Measurements from ENCODE around the gene TMPRSS13.
"Not testable (repeated sequence)": the region's sequence is repeated elsewhere in the genome, so short reads cannot be mapped to it uniquely, and the experiment has no call there.

Gene TMPRSS13

GRCh38 chr11:117928446-117929141, 608 bp downstream of the TMPRSS13 start:
- no peak for DNase-seq

GRCh38 chr11:117927926-117928325, 1.3 kb downstream of the TMPRSS13 start:
- no peak for DNase-seq

- not testable (repeated sequence) for DNase-seq
Measured at GRCh38 chr11:117926166-117926565, 3.0 kb downstream of the TMPRSS13 start.

GRCh38 chr11:117925198-117925925, 3.8 kb downstream of the TMPRSS13 start:
- DNase-seq, result no peak

GRCh38 chr11:117924631-117925170, 4.5 kb downstream of the TMPRSS13 start:
- DNase-seq, result no peak

GRCh38 chr11:117923773-117924172, 5.4 kb downstream of the TMPRSS13 start:
- DNase-seq, result no peak

GRCh38 chr11:117923275-117923674, 5.9 kb downstream of the TMPRSS13 start:
- DNase-seq, result no peak

- DNase-seq, result no peak
Measured at GRCh38 chr11:117921893-117922292, 7.3 kb downstream of the TMPRSS13 start.

GRCh38 chr11:117921456-117921855, 7.7 kb downstream of the TMPRSS13 start:
- no peak for DNase-seq

GRCh38 chr11:117919781-117920221, 9.4 kb downstream of the TMPRSS13 start:
- no peak for DNase-seq

- DNase-seq, result no peak
Measured at GRCh38 chr11:117919341-117919740, 9.9 kb downstream of the TMPRSS13 start.

- no peak for DNase-seq
Measured at GRCh38 chr11:117918366-117919255, 10.6 kb downstream of the TMPRSS13 start.

- DNase-seq, result no peak
Measured at GRCh38 chr11:117917591-117918151, 11.5 kb downstream of the TMPRSS13 start.

GRCh38 chr11:117916956-117917355, 12.2 kb downstream of the TMPRSS13 start:
- no peak for DNase-seq

GRCh38 chr11:117915672-117916235, 13.4 kb downstream of the TMPRSS13 start:
- no peak for DNase-seq

- no peak for DNase-seq
Measured at GRCh38 chr11:117914991-117915618, 14.1 kb downstream of the TMPRSS13 start.

- DNase-seq, result no peak
Measured at GRCh38 chr11:117914398-117914761, 14.8 kb downstream of the TMPRSS13 start.

GRCh38 chr11:117913736-117914397, 15.3 kb downstream of the TMPRSS13 start:
- DNase-seq, result no peak

GRCh38 chr11:117912497-117912896, 16.7 kb downstream of the TMPRSS13 start:
- no peak for DNase-seq

- DNase-seq, result no peak
Measured at GRCh38 chr11:117911694-117912093, 17.5 kb downstream of the TMPRSS13 start.

GRCh38 chr11:117910941-117911655, 18.1 kb downstream of the TMPRSS13 start:
- no peak for DNase-seq
